WTC11 (cell line): ENCODE results near the gene UGGT2. TPM values are rescaled to one million over a fixed set of nuclear protein-coding genes. Genes with fewer than 3 reads are reported as not detected.

Experiments used
- ATF3 ChIP-seq: sonication (generic); formaldehyde crosslinking; conservative IDR thresholded peaks from 2 replicates; pipeline ENCODE4 v1.8.1; 2022; ENCODE audit warnings: mild to moderate bottlenecking, missing genetic modification reagents
- E2F4 ChIP-seq: sonication (generic); formaldehyde crosslinking; IDR thresholded peaks from 2 replicates; pipeline ENCODE4 v1.8.1; 2022; ENCODE audit warnings: low read depth, mild to moderate bottlenecking, moderate library complexity, missing genetic modification reagents, borderline replicate concordance
- ESRRA ChIP-seq: sonication (generic); formaldehyde crosslinking; IDR thresholded peaks from 2 replicates; pipeline ENCODE4 v1.8.1; 2022; ENCODE audit warnings: mild to moderate bottlenecking, missing genetic modification reagents, borderline replicate concordance
- FOXJ3 ChIP-seq: sonication (generic); formaldehyde crosslinking; IDR thresholded peaks from 2 replicates; pipeline ENCODE4 v1.9.0; 2021; ENCODE audit warnings: missing genetic modification reagents, mild to moderate bottlenecking, borderline replicate concordance
- SMAD3 ChIP-seq: sonication (generic); formaldehyde crosslinking; IDR thresholded peaks from 2 replicates; pipeline ENCODE4 v1.8.0; 2022; ENCODE audit warnings: missing genetic modification reagents, mild to moderate bottlenecking, borderline replicate concordance
- USF1 ChIP-seq: sonication (generic); formaldehyde crosslinking; IDR thresholded peaks from 2 replicates; pipeline ENCODE4 v1.8.0; 2022; ENCODE audit warnings: mild to moderate bottlenecking, missing genetic modification reagents
- ZNF263 ChIP-seq: sonication (generic); formaldehyde crosslinking; IDR thresholded peaks from 2 replicates; pipeline ENCODE4 v1.8.1; 2022; ENCODE audit warnings: low read depth, mild to moderate bottlenecking, moderate library complexity, missing genetic modification reagents
- ZNF425 ChIP-seq: fragments of 250-450 bp; sonication (Bioruptor Pico); conservative IDR thresholded peaks from 2 replicates; pipeline ENCODE4 v1.9.0; 2021; ENCODE audit warnings: mild to moderate bottlenecking
- ZNF532 ChIP-seq: fragments of 250-450 bp; sonication (Bioruptor Pico); IDR thresholded peaks from 2 replicates; pipeline ENCODE4 v1.9.0; 2021; ENCODE audit warnings: mild to moderate bottlenecking, borderline replicate concordance
- total RNA-seq: library from RNA; stranded (reverse); gene quantifications from 3 replicates; pipeline ENCODE4 v1.2.3, GENCODE V29; 2021
- TF ChIP-seq, protein P1 (sequence below): sonication (generic); formaldehyde crosslinking; IDR thresholded peaks from 2 replicates; pipeline ENCODE4 v1.8.0; 2022; ENCODE audit warnings: mild to moderate bottlenecking, missing genetic modification reagents
- TF ChIP-seq, protein P2 (sequence below): sonication (generic); formaldehyde crosslinking; IDR thresholded peaks from 2 replicates; pipeline ENCODE4 v1.8.0; 2022; ENCODE audit warnings: missing genetic modification reagents
- TF ChIP-seq, protein P3 (sequence below): fragments of 250-450 bp; sonication (Bioruptor Pico); IDR thresholded peaks from 2 replicates; pipeline ENCODE4 v1.9.0; 2021; ENCODE audit warnings: moderate library complexity, mild to moderate bottlenecking, inconsistent platforms, borderline replicate concordance
- TF ChIP-seq, protein P4 (sequence below): sonication (generic); formaldehyde crosslinking; IDR thresholded peaks from 2 replicates; pipeline ENCODE4 v1.8.1; 2022; ENCODE audit warnings: mild to moderate bottlenecking, moderate library complexity, missing genetic modification reagents

UGGT2 gene
- total RNA-seq, 1 experiment from 2014 or later: 31.1 TPM

DNA sequence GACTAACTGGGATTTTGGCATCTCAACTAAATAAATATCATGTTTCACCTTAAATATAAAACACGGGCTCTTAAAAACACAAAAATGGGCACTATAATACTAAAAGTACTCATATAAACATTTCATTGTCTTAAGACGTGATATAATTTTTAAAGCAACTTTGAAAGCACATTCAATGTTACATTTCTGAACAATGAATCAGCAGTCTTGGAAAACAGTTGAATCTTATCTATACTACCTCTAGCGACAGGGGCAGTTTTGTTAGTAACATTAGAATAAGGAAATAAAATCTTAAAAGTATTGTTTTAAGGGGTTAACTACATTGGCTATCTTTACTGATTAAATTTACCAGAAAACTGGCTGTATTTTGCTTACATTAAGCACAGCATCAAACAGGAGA is 156.9 kb downstream of the UGGT2 start (continued):
- TF ChIP-seq ZNF532 (CRISPR knock-in tag) (no peak), ZNF425 (CRISPR knock-in tag) (no peak), ATF3 (CRISPR knock-in tag) (no peak), E2F4 (CRISPR knock-in tag) (no peak), FOXJ3 (CRISPR knock-in tag) (no peak), ESRRA (CRISPR knock-in tag) (no peak), SMAD3 (CRISPR knock-in tag) (no peak), USF1 (CRISPR knock-in tag) (no peak), ZNF263 (CRISPR knock-in tag) (no peak)
- TF ChIP-seq, protein P1, sequence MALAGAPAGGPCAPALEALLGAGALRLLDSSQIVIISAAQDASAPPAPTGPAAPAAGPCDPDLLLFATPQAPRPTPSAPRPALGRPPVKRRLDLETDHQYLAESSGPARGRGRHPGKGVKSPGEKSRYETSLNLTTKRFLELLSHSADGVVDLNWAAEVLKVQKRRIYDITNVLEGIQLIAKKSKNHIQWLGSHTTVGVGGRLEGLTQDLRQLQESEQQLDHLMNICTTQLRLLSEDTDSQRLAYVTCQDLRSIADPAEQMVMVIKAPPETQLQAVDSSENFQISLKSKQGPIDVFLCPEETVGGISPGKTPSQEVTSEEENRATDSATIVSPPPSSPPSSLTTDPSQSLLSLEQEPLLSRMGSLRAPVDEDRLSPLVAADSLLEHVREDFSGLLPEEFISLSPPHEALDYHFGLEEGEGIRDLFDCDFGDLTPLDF (CRISPR knock-in tag): no peak
- TF ChIP-seq, protein P2, sequence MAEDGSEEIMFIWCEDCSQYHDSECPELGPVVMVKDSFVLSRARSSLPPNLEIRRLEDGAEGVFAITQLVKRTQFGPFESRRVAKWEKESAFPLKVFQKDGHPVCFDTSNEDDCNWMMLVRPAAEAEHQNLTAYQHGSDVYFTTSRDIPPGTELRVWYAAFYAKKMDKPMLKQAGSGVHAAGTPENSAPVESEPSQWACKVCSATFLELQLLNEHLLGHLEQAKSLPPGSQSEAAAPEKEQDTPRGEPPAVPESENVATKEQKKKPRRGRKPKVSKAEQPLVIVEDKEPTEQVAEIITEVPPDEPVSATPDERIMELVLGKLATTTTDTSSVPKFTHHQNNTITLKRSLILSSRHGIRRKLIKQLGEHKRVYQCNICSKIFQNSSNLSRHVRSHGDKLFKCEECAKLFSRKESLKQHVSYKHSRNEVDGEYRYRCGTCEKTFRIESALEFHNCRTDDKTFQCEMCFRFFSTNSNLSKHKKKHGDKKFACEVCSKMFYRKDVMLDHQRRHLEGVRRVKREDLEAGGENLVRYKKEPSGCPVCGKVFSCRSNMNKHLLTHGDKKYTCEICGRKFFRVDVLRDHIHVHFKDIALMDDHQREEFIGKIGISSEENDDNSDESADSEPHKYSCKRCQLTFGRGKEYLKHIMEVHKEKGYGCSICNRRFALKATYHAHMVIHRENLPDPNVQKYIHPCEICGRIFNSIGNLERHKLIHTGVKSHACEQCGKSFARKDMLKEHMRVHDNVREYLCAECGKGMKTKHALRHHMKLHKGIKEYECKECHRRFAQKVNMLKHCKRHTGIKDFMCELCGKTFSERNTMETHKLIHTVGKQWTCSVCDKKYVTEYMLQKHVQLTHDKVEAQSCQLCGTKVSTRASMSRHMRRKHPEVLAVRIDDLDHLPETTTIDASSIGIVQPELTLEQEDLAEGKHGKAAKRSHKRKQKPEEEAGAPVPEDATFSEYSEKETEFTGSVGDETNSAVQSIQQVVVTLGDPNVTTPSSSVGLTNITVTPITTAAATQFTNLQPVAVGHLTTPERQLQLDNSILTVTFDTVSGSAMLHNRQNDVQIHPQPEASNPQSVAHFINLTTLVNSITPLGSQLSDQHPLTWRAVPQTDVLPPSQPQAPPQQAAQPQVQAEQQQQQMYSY (CRISPR knock-in tag): no peak
- TF ChIP-seq, protein P3, sequence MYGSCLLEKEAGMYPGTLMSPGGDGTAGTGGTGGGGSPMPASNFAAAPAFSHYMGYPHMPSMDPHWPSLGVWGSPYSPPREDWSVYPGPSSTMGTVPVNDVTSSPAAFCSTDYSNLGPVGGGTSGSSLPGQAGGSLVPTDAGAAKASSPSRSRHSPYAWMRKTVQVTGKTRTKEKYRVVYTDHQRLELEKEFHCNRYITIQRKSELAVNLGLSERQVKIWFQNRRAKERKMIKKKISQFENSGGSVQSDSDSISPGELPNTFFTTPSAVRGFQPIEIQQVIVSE: no peak
- TF ChIP-seq, protein P4, sequence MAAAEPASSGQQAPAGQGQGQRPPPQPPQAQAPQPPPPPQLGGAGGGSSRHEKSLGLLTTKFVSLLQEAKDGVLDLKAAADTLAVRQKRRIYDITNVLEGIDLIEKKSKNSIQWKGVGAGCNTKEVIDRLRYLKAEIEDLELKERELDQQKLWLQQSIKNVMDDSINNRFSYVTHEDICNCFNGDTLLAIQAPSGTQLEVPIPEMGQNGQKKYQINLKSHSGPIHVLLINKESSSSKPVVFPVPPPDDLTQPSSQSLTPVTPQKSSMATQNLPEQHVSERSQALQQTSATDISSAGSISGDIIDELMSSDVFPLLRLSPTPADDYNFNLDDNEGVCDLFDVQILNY (CRISPR knock-in tag): no peak
